Ishikawa (cell line): Measurements from ENCODE around the gene SLC6A12.

Source experiments
- CEBPB ChIP-seq: IDR thresholded peaks from 2 replicates; pipeline ENCODE4 v1.6.1; 2012
- CREB1 ChIP-seq: IDR thresholded peaks from 2 replicates; pipeline ENCODE4 v1.6.1; 2012; ENCODE audit warnings: low read depth
- TAF1 ChIP-seq: IDR thresholded peaks from 2 replicates; pipeline ENCODE4 v1.6.1; 2012; ENCODE audit warnings: low read depth, mild to moderate bottlenecking
- TEAD4 ChIP-seq: IDR thresholded peaks from 2 replicates; pipeline ENCODE4 v1.6.1; 2012
- YY1 ChIP-seq: IDR thresholded peaks from 2 replicates; pipeline ENCODE4 v1.6.1; 2012; ENCODE audit warnings: low read depth

GRCh38 chr12:181921-182320 is 32.0 kb downstream of the SLC6A12 start:
- no peak for TF ChIP-seq YY1
- no peak for TF ChIP-seq TAF1
- TF ChIP-seq CREB1, result no peak
- TF ChIP-seq TEAD4, result no peak
- TF ChIP-seq CEBPB, result no peak
